Astrocyte (in vitro differentiated cells and primary cell): ENCODE results near the gene SLC29A3.

Experiments used
- EZH2 ChIP-seq: IDR thresholded peaks from 2 replicates; pipeline ENCODE4 v1.6.1; 2012; ENCODE audit warnings: mild to moderate bottlenecking, low read length, inconsistent platforms; ENCODE audit not compliant: insufficient read depth
- TF ChIP-seq, protein P1 (sequence below): IDR thresholded peaks from 2 replicates; pipeline ENCODE4 v1.5.1; 2011; ENCODE audit warnings: low read depth, mild to moderate bottlenecking, inconsistent platforms, low read length, moderate library complexity; ENCODE audit not compliant: insufficient read depth

DNA sequence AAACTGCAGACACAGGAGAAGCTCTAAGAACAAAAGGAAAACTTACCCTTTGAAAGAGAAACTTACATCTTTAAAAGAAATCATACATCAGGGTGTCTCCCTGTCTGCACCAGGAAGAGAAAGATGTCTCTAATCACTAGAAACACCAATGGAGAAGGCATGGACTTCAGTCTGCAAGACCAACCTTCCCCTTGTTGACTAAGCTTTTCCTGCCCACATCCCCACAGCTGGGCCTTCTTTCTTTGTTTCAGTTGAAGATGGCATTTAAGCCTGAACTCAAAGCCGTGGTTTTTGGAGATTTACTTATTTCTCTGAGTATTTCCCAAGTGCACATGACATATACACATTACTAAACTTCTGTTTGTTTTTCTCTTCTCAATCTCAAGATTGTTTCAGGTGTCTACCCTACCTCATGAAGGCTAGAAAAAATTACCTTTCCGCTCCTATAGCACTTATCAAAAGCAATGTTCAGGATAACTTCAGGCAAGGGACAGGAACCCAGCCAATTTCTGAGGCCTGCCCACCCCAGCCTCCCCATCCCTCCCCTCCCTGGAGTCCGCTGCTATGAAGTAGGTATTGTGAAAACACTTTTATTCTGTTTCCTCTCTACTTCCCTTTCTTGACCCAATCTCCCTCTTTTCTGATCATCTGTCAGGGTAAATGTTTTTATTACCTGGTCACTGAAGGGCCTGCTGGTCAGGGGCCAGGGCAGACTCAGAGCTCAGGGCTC lies 2.8 kb upstream of the SLC29A3 start:
- no peak for TF ChIP-seq EZH2
- TF ChIP-seq, protein P1, sequence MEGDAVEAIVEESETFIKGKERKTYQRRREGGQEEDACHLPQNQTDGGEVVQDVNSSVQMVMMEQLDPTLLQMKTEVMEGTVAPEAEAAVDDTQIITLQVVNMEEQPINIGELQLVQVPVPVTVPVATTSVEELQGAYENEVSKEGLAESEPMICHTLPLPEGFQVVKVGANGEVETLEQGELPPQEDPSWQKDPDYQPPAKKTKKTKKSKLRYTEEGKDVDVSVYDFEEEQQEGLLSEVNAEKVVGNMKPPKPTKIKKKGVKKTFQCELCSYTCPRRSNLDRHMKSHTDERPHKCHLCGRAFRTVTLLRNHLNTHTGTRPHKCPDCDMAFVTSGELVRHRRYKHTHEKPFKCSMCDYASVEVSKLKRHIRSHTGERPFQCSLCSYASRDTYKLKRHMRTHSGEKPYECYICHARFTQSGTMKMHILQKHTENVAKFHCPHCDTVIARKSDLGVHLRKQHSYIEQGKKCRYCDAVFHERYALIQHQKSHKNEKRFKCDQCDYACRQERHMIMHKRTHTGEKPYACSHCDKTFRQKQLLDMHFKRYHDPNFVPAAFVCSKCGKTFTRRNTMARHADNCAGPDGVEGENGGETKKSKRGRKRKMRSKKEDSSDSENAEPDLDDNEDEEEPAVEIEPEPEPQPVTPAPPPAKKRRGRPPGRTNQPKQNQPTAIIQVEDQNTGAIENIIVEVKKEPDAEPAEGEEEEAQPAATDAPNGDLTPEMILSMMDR = no peak
